MM.1S (cell line): ENCODE measurements around the gene P2RX2.

Source experiments
- CTCF ChIP-seq: fragments of 300-600 bp; sonication (generic); IDR thresholded peaks from 2 replicates; pipeline ENCODE4 v1.5.1; 2016; ENCODE audit warnings: antibody characterized with exemption, low read length, mixed read lengths
- EZH2 ChIP-seq: fragments of 300-600 bp; sonication (generic); optimal IDR thresholded peaks from 2 replicates; pipeline ENCODE3; 2017; ENCODE audit warnings: low read depth, mild to moderate bottlenecking, antibody characterized with exemption, low read length, mixed read lengths
- EZH2phosphoT487 ChIP-seq: fragments of 300-600 bp; sonication (generic); IDR thresholded peaks from 2 replicates; pipeline ENCODE4 v1.6.1; 2018; ENCODE audit warnings: antibody characterized with exemption, low read length

- no peak for TF ChIP-seq CTCF
- TF ChIP-seq EZH2: no peak
- TF ChIP-seq EZH2phosphoT487: no peak
Observed at GRCh38 chr12:132631666-132632065, 13.1 kb downstream of the P2RX2 start.
